ENCODE measurements around the gene FAM47C. TPM values are rescaled to one million over a fixed set of nuclear protein-coding genes. Genes with fewer than 3 reads are reported as not detected.
"Not testable (repeated sequence)": the region's sequence is repeated elsewhere in the genome, so short reads cannot be mapped to it uniquely, and the experiment has no call there.

The FAM47C gene
- not detected for total RNA-seq

DNA sequence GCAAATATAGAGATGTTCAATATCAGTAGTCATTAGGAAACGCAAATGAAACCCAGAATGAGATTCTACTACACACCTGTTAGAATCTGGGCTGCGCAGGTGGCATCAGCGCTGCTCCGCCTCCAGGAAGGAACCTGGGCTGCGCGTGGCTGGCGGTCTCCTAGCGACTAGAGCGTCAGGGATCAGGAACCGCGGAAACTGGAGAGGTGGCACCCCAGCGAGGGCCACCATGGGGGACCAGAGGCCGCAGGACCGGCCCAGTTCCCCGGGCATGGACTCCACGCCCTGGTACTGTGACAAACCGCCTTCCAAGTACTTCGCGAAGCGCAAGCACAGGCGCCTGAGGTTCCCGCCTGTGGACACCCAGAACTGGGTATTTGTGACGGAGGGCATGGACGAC, at the start of gene FAM47C:
FAM47C (plus strand) TSS at position 185 of the 400 bp plus-strand sequence; CDS start at position 230, 45 bp downstream.
- H3K4me3 ChIP-seq; H3K27ac ChIP-seq; intact Hi-C loops (cut with DNase I); H3K36me3 ChIP-seq; H3K9me3 ChIP-seq; H3K27me3 ChIP-seq (replicated peaks; ENCODE audit: insufficient read depth); DNase-seq (ENCODE audit: low spot score); H3K4me1 ChIP-seq (replicated peaks): not testable (repeated sequence)
- 87% methylated on average over 20 of the region's 24 CpGs for WGBS

GRCh38 chrX:36961590-36961989, 46.6 kb upstream of the FAM47C start:
- Histone ChIP-seq H3K27ac (no peak overlapping the region), H3K4me3 (no peak overlapping the region), H3K27me3 (replicated peaks; ENCODE audit: insufficient read depth) (no peaks in the 10 kb centered on the region), H3K4me1 (replicated peaks) (no peaks in the 10 kb centered on the region), H3K9me3 (no peaks in the 10 kb centered on the region), H3K36me3 (no peaks in the 10 kb centered on the region)
- whole genome bisulfite sequencing = 40% methylated on average over 10 of the region's 10 CpGs
- intact Hi-C loops (cut with DNase I) = no loop called here
- DNase-seq (ENCODE audit: low spot score) = no peak
- no peak for TF ChIP-seq POLR2AphosphoS5 (IDR thresholded peaks at IDR 0.05)
- TF ChIP-seq POLR2A (IDR thresholded peaks at IDR 0.05) = no peak
- TF ChIP-seq CTCF (IDR thresholded peaks at IDR 0.05) = no peak

DNA sequence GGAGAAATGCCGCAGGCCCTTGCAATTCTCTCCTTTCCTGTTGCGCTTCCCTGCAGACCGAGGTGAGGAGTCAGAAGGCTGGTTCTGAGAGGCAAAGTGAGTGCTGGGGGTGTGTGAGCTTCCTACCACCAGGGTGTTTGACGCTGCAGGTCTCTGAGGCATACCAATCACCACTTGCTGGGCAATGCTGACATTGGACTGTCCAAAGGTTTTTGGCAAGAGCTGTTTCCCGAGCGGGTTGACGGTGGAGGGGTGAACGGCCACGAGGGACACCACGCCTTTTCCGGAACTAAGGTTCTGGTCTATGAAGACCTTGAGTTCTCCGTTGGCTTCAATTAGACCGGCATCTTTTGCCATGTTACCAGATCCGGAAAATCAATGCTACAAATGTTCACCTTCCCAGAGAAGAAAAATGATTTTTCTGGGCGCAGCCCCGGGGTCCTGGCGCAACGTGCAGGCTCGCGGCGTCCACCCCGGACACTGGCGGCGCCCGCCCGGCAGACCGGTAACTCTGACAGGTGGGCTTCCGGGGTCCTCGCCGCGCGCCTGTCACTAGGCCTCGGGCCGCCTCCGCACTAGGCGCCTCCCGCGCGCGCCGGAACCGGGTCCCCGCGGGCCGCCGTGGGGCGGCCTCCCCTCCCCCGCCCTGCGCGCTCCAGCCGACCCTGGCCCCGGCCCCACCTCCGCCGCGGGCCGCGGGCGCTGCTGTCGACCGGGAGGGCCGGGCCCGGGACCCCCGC, 44.9 kb upstream of the FAM47C start:
- Histone ChIP-seq H3K27ac (no peak overlapping the region), H3K36me3 (no peaks in the 10 kb centered on the region), H3K4me1 (replicated peaks) (no peaks in the 10 kb centered on the region), H3K9me3 (no peaks in the 10 kb centered on the region), H3K4me3 (peak overlapping the region; percentile 4 to 21), H3K27me3 (replicated peaks; ENCODE audit: insufficient read depth) (no peaks in the 10 kb centered on the region)
- TF ChIP-seq POLR2AphosphoS5 (IDR thresholded peaks at IDR 0.05) (no peak), POLR2A (IDR thresholded peaks at IDR 0.05) (no peak), CTCF (IDR thresholded peaks at IDR 0.05) (no peak)
- DNase-seq (ENCODE audit: low spot score) = no peak
- intact Hi-C loops (cut with DNase I) = no loop called here
- WGBS = 16% methylated on average over 33 of the region's 63 CpGs

GRCh38 chrX:36963852-36964251, 44.3 kb upstream of the FAM47C start:
- no peaks in the 10 kb centered on the region for H3K36me3 ChIP-seq
- intact Hi-C loops (cut with DNase I) = no loop called here
- H3K4me1 ChIP-seq (replicated peaks) = no peaks in the 10 kb centered on the region
- H3K4me3 ChIP-seq = peak overlapping the region; percentile 4 to 21
- WGBS = 12% methylated on average over 5 of the region's 45 CpGs
- no peaks in the 10 kb centered on the region for H3K27me3 ChIP-seq (replicated peaks; ENCODE audit: insufficient read depth)
- no peaks in the 10 kb centered on the region for H3K9me3 ChIP-seq
- no peak overlapping the region for H3K27ac ChIP-seq
- TF ChIP-seq POLR2A (IDR thresholded peaks at IDR 0.05) = no peak
- TF ChIP-seq POLR2AphosphoS5 (IDR thresholded peaks at IDR 0.05) = no peak
- no peak for TF ChIP-seq CTCF (IDR thresholded peaks at IDR 0.05)
- DNase-seq (ENCODE audit: low spot score) = no peak

DNA sequence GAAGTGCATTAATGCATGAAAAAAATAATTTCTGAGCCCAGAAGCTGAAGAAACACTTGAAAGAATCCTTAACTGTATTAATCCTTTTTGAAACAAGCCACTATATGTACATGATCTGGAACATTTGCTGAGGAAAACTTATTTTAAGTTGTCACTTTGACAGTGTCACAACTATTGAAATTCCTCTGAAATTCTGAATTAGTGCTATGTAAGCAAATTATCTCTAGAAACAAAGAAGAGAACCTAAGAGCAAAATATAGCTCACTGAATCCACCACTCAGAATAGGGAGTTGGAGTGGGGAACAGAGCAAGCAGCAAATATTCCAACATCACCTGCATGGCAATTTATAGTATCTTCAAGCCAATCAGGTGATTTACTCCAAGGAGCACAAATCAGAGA, 34.6 kb upstream of the FAM47C start:
- intact Hi-C loops (cut with DNase I) = no loop called here
- Histone ChIP-seq H3K36me3 (no peaks in the 10 kb centered on the region), H3K4me1 (replicated peaks) (no peaks in the 10 kb centered on the region), H3K27me3 (replicated peaks; ENCODE audit: insufficient read depth) (no peaks in the 10 kb centered on the region), H3K9me3 (no peaks in the 10 kb centered on the region), H3K4me3 (no peak overlapping the region), H3K27ac (no peak overlapping the region)
- TF ChIP-seq CTCF (IDR thresholded peaks at IDR 0.05) (no peak), POLR2A (IDR thresholded peaks at IDR 0.05) (no peak), POLR2AphosphoS5 (IDR thresholded peaks at IDR 0.05) (no peak)
- no peak for DNase-seq (ENCODE audit: low spot score)
